ENCODE measurements around the gene SRCIN1.

The SRCIN1 gene

DNA sequence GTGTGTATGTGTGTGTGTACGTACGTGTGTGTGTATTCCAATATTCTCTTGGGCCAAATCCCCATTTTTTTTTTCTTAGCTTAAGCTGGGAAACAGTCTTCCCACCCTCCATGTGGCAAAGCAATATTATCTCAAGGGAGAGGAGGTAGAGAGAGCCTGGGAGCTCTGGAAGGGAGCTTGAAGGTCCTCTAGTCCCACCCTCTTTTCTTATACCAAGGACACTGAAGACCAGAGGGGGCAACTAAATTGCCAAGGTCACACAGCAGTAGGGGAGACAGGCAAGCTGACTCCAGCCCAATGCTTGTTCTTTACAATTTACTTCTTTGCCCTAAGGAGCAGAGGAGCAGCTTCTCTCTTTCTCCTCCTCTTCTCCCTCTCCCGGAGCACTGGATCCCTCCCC lies 6.8 kb downstream of the SRCIN1 start:
- no peak for DNase-seq

DNA sequence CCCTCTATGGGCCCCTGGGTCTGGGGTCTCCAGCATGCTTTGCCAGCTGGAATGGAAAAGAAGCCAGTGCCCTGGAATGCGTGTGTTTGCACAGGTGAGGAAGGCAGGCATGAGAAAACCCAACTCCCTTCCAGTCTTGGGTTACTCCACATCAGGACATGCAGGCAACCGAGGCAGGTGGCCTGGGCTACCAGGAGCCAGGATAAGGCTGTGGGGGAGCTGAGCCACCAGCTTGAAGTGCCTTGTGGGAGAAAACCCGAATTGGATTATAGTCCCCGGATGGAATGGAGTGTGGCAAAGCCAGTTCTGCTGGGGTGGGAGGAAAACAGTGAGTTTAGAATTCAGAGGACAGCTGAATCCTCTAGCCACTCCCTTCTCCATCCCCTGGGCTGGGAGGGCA lies 7.2 kb downstream of the SRCIN1 start:
- no peak for DNase-seq

DNA sequence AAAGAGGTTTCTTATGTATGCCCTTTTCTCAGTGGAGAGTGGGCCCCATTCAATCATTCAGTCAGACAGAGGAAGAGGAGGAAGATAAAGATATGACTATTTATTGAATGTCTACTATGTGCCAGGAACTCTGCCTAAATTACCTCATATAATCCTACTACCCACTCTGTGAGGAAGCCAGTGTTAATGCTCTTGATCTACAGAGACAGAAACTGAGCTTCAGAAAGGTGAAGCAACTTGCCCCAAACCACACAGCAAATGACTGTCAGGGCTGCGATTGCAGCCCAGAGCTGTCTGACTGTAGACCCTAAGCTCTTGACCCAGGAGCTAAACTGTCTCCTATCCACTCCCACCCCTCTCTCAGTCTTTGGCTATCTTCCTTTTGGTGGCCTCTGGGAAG lies 8.4 kb downstream of the SRCIN1 start:
- no peak for DNase-seq

DNA sequence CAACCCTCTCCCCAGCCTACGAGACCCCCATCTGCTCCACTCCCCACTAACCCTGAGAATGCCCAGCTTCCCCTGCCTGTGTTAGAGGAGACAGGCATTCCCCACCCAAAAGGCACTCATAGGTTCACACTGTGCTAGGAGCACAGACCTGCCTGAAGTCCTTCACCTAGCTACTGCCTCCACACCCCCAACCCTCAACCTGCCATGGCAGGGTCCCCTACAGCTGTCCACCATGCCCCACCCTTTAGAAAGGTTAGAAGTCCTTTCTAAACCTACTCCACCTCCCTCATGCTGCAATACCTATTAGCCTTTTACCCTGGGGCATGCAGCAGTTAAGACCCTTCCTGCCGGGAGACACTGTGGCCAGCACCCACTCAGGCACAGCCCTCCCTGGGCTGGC lies 9.1 kb downstream of the SRCIN1 start:
- DNase-seq = no peak

DNA sequence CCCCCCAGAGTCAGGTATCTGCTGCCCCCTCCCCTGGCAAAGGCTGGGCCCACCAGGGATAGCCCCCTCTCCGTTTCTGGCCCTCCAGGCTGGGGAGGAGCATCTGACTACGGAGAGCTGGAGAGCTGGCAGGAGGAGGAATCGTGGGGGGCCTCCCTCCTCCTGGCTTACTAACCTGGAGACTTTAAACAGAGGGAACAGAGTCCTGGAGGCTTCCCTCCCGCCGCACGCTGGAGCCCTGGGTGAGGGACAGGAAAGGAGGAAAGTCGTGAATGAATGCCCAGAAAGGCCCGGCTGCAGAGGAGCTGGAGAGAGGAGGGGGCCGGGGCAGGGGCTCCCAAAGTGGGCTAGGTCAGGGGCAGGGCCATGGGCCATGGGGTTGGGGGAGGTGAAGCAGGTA lies 9.9 kb downstream of the SRCIN1 start:
- DNase-seq = no peak

DNA sequence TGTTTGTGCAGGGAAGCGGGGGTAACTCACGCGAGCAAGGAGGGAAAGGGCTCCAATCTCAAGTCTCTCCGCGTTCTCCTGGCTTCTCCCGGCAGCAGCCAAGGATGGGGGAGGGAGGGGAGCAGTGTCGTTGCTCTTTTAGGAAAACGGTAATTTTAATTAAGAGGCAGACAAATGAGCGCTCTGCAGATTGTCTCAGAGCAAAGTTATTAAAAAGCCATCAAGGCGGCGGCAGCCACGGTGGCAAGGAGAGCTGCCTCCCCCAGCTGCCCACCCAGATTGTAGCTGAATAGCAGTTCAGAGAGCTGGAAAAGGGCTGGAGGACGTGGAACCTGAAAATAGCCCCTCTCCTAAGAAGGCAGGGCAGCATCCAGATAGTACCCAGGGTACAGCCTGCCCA lies 11.6 kb downstream of the SRCIN1 start:
- no peak for DNase-seq

DNA sequence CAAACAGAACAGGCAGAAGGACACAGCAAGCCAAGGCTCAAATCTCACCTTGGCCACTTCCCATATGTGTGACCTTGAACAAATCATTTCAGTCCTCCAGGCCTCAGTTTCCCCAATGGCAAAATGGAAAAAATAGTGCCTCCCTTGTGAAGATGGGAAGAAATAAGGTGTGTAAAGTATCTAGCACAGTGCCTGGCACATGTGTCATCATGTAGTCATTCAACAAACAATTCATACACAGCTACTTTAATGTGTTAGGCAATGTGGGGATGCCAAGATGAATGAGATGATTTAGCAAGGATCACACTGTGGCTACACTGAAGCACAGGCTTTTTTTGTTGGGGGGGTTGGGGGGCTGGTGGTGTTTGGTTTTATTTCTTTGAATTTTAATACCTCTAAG lies 13.3 kb downstream of the SRCIN1 start:
- DNase-seq = no peak

DNA sequence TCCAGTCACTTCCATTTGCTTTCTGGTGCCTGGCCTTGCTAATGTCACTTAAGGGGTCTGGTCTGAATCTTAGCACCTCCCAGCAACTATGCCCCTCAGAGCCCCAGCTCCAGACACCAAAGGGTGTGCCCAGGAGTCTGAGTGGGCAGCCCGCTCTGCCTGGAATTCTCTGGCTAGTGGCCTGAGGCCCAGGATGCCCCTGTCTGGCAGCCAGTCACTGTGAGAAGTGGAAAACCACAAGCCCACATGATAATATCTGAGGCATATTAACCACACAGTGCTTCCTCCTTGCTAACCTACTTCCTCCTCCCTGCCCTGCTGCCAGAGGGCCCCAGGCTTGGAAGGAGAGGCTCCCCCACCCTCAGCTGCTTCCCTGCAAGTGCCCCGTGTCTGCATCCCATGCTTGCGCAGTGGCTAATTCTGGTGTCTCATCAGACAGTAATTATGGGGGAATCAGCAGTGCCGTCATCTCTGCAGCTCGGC lies 14.0 kb downstream of the SRCIN1 start:
- DNase-seq = no peak

DNA sequence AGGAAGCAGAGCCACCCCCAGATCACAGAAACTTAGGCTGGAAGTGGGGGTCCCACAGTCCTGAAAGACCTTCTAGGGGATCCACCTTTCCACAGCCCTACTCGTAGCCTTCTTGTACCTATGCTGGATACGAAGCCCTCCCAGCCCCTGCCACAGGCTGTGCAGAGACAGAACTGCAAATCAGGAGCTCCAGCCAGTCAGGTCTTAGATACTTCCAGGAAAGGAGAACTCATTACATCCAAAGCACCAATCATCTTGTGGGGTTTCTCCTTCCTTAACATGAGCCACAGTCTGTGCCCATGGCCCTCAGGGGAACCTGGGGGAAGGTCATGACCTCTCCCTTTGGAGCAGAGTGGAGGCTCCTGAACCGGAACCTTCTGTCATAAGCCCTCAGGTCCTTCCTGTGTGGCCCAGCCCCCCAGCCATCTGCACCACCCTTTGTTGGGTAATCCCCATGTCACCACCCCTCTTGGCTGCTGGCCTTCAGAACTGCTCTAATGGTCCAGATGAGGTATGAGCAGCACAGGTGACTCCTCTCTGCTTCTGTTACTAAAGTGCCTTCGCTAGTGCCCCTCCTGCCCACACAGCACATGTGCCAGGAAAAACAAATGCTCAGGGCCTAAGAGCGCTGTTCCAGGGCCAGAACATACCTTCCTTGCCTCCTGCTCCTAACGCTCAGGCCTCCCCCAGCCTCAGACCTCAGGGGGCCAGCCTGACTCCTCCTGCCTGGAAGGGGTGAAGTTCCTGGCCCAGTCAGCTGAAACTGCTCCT lies 14.6 kb downstream of the SRCIN1 start:
- DNase-seq = no peak

DNA sequence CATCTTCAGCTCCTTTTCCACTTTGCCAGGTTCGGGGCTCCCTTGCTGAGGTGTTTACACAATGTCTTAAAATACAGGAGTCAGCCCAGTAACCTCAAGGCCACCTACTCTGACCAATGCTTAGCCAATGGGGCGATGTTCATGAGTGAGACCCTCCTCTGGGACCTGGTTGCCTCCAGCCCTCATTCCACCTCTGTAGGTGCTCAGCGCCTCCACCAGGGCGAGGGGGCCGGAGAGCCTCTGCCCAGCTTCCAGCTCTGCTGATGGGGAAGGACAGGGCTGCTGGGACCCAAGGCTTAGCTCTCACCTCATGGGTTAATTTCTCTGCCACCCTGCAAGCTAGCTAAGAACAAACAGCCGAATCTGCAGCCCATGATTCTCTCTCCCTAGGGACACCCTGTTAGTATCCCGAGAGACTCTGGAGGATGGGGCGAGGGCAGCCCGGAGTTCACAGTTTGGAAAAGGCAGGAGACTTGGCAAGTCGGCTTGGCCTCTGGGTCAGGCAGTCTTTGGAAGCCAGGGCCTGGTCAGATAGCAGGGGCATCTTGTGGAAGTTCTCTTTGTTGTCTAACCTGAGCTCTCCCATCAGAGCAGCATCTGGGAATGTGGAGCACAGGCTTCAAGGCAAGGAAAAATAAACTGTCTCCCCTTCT lies 16.2 kb downstream of the SRCIN1 start:
- no peak for DNase-seq

DNA sequence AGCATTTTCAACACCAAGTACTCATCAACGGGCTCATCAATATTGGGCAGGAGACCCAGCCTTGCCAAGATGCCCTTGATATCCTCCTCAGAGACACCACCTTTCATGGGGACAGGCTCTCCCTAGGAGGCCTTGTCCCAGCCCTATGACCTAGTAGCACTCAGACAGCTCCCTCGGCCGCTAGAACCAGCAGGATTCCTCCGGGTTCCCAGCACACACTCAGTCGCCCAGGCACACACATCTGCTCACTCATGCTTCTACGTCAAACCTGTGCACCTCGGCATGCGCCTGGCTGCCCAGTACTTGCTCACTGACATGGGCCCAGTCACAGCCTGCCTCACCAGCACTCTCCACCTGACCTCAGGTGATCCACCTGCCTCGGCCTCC lies 17.0 kb downstream of the SRCIN1 start:
- DNase-seq = no peak

DNA sequence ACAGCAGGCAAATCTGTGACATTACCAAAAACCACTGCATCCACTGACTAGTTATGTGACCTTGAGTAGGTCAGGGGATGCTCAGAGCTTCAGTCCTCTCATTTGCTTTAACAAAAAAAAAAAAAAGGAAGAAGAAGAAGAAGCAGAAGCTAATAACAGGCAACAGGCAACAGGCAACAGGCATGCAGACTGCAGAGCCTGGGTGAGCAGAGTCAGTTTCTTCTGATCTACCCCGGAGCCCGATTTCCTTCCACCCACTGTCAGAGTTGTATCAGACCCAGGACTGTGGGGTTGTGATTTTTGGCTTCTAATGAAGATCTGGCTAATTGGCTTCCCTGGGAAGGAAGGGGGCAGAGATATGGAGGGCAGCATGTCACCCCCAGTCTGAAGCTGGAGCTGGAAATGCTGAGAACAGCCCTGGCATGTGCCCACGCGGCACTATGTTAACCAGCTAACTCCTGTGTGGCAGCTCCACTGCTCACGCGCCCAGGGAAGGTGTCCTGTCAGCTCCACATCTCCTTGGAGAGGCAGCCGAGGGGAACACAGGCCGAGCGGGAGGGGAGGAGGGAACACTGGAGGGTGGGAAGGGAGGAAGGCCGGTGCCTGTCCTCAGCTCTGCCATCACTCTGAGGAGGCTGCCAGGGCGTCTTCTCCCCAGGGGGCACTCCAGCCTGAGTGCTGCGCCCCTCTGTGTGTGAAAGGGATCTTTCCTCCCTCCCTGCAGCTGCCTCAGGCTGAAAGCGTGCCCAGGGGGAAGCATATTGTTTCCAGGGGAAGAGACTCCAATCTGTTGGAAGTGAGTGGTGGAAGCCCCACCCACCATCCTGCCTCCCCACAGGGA lies 17.6 kb downstream of the SRCIN1 start:
- DNase-seq = no peak

DNA sequence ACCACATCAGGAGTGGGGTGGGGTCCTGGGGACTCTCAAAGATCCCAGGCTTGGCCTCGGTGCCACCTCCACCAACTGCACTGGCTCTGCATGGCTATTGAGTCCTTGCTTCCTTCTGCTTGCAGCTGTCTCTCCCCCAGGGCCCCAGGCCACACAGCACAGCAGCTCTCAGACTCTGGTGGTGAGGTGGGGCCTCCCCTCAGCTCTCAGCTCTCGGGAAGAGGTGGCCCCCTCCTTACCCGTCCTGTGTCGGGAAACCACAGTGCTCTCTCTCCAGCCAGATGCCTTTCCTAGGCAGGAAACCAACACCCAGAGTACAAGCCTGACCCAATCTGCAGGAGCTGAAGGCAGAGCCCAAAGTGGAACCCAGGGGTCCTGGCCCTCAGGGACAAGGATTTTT lies 18.5 kb downstream of the SRCIN1 start:
- DNase-seq = no peak

DNA sequence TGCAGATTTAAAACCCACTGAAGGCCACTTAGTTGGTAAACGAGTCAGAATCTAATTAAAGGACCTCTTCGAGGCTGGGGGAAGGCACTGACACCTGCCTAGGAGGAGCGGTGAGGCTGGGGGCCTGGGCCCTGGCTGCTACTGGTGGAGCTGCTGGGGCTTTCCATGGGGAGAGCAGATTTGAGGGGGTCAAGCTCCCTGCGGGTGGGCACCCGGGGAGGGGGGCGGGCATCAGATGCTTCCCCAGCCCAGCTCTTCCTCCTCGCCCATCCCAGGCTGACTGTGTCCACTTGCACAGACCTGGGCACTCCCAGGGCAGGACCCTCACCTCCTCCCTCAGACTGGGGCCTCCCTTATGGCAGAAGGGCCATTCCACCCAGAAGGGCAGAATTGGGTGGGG lies 19.0 kb downstream of the SRCIN1 start:
- DNase-seq = no peak

DNA sequence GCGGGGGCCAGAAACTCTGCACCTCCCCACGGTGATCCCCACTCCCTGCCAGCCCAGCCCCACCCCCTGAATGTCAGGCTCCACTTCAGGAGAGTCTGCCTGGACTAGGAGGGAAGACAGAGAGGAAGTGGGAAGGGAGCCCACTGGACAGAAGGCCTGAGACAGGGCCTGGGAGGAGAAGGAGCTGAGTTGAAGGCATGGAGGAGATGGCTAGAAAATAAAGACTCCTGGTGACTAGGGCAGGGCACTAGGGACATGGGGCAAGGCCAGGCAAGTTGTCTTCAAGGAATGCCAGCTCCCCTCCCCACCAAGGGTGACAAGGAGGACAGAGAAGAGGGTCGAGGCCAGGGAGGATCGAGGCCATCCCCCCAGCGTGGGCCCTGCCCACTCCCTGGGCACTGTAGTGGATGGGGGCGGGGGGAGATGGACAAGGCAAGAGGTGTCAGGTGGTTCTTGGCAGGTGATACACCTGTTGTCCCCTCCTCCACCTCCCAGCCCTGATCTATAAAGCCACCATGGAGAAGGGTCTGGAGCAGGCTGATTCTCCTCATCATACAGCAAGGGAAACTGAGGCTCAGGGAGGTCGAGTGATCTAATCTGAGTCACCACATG lies 19.7 kb downstream of the SRCIN1 start:
- DNase-seq = no peak

DNA sequence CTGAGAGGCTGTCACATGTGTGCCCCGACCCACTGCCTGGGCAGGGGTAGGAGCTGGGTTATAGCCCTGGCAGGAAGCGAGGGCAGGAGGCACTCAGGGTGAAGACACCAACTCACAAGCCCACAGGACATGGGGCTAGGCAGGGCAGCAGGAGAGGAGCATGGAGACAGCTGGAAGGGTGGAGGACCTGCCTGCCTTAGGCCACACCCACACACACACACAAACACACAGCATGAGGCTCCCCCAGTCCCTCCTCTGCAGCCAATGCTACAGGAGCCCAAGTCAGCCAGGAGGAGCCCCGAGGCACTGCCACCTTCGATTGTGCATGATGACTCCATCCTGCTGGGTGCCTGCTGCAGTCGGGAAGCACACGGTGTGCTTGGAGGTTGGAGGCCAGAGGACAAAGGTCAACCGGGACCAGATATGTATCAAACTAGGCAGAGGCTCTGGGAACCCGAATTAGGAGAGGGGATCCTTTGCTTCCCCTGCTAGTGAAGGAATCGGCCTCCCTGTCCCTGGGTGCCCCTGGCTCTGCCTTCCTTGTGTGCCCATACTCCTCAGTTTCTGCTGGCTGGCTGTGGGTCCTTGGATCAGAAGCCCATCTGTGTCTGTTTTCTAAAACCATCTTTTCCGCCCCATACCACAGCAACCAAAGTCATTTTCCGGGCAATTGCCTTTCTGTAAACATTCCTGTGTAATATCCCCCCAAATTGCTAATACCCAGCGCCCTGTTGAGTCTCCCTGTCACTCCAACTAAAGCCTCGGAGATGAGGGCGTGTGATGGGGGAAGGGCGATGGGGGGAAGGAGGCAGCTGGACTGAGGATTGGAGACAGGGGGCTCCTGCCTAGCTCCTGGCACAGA lies 20.5 kb downstream of the SRCIN1 start:
- DNase-seq = no peak

DNA sequence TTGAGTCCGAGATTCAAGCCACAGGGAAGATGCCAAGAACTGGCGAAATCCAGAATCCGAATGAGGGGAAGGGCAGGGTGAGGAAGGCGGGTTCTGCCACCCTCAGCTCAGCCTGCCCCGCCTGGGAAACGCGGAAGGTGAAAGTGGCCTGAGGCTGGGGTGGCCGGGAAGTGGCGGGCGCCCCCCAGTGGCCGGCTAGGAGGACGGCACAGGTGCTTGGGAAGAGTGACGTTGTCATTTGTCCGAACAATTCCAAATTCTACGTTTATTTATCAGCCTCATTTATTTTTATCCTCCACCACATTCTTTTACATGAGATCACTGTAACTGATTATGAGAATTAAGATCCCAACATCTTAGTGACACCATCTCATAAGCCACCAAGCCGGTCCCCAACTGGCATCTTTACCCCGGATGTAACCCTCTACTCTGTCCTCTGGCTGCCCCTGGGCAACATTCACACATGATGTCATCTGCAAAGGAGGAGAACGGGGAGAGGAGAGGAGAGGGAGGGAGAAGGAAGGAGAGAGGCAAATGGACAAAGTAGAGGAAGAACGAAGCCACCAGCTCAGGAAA lies 21.3 kb downstream of the SRCIN1 start:
- DNase-seq = peak; percentile 53

DNA sequence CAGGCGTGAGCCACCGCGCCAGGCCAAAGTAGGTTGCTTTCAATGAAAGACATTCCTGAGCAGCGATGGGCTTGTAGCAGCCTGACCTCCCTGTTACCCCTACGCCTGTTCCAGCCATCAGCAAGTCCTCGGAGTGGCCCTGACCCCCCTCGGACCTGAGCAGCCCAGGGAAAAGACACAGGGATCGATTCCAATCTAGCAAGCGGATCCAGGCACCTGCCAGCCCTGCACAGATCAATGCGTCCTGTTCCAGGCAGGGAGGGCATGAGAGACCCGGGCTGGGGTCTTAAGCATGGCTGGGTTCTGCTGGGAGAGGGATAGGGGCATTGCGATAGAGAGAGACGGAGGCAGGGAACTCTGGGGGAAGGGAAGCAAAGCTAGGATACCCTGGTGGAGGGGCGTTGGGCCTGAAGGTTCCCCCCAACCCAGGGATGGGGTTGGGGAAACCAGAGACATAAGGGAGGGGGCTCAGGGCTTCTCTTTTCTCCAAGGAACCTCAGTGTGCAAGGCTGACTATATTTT lies 21.9 kb downstream of the SRCIN1 start:
- DNase-seq = no peak

DNA sequence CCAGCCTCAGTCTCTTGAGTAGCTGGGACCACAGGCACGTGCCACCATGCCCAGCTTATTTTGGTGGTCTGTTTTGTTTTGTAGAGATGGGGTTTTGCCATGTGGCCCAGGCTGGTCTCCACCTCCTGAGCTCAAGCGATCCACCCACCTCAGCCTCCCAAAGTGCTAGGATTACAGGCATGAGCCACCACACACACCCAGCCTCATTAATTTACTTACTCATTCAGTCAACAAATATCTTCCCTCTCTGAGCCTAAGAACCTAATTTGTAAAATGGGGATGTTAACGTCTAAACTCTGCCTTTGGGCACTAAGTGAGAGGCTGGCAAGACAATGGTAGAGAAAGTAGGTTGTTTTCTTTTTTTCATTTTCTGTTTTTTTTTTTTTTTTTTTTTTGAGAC lies 22.6 kb downstream of the SRCIN1 start:
- no peak for DNase-seq

DNA sequence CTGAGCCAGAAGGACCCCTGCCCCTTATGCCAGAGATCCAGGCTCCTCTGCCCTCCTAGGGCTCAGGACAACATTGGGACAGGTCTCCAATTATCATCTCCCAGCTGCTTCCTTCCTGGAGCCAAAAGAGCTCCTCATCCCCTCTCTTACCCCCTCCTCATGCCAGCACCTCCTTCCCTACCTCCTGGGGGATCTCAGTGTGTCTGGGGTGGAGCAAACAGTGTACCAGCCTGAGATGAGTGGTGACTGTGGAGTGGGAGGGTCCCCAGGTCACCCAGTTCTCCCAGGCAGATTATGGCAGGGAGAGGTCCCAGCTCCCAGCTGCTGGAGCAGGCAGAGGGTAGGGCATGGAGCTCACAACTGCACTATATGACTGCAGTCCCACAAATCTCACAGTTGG lies 23.7 kb downstream of the SRCIN1 start:
- no peak for DNase-seq

DNA sequence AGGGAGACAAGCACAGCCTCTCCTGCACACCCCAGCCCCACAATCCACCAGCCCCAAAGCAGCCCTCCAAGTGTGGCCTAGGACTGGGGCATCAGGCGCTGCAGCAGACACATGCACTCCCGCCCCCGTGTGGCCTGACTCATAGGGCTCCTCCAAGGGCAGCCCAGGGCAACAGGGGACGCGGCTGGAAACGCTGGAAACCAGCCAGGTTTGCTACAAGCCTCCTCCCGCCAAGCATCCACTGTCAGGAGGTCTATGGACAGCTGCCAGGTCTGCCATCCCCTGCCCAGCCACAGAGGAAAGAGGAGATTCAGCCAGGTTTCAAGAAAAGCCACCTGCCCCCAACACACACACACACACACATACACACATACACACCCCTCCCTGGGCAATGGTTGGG lies 25.8 kb downstream of the SRCIN1 start:
- no peak for DNase-seq

DNA sequence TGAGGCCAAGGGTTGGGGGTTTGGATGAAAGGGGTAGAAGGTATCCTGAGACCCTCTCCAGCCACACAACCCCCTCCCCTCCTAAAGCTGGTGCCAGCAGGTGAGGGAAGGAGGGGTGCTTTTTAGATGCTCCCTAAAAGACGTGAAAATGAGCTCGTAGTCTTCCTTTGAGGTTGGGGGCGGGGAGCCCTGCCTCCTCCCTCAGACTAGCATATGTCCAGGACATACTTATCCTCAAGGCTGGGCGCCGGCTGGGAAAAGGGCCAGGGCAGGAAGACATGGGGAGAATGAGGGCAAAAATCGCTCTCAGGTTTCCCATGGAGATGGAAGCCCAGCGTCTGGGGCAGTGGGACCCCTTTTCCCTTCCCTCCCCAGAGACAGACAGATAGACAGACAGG lies 26.7 kb downstream of the SRCIN1 start:
- DNase-seq = no peak

Data from NCI-H748 treated with DMSO at 0.1 percent for 48 hours (cell line).